ENCODE data around the gene MAGI3.

Gene MAGI3

DNA sequence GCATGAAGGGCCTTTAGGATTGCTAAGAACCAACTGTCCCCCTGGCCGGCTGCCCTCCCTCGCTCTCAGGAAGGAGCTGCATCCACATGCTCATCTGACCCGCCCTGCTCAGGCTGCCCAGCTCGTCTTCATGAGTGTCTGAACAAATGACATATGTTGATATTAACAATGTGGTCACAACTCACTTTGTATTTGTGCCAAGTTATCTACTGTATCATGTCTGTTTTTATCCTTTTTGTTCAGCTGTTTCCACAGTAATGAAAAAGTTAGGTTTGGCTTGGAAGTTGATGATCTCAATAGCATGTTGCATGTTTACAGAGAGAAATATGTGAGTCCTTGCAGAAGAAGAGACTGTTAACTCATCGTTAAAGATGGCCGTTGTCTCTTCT is 293.8 kb downstream of the MAGI3 start:
- no peak overlapping the region for H3K14ac ChIP-seq (ENCODE audit: low read length)
- no peak overlapping the region for H2AK5ac ChIP-seq (ENCODE audit: low read length)
- H3K4me1 ChIP-seq (ENCODE audit: control insufficient read depth in 1 of 2, insufficient read depth in 2 of 2, low read length in 2 of 2): no peaks in the 10 kb centered on the region
- H3K9ac ChIP-seq (ENCODE audit: low read length): no peak overlapping the region
- H2BK12ac ChIP-seq (ENCODE audit: low read length): no peak overlapping the region
- no peaks in the 10 kb centered on the region for H3K27me3 ChIP-seq (ENCODE audit: insufficient read depth, low read length)
- H3K36me3 ChIP-seq (ENCODE audit: control insufficient read depth in 1 of 2, insufficient read depth in 2 of 2, low read length in 2 of 2): peaks cover 3 to 4% of the 10 kb centered on the region in 2 experiments
- no peak overlapping the region for H3K4me2 ChIP-seq (ENCODE audit: low read length)
- no peak overlapping the region for H3K4me3 ChIP-seq (ENCODE audit: low read depth, low read length)
- no CpG with 5 or more reads among the region's 6 CpGs for WGBS (ENCODE audit: extremely low coverage, insufficient coverage, insufficient read length)
- H3K18ac ChIP-seq (ENCODE audit: low read length): no peak overlapping the region
- no peaks in the 10 kb centered on the region for H3K79me1 ChIP-seq (ENCODE audit: low read length)
- no peaks in the 10 kb centered on the region for H3K9me3 ChIP-seq (ENCODE audit: insufficient read depth, low read depth, low read length)
- no peak overlapping the region for H3K23ac ChIP-seq (ENCODE audit: low read length)
- no peaks in the 10 kb centered on the region for H3K79me2 ChIP-seq (ENCODE audit: control insufficient read depth, insufficient read depth, low read length, poor library complexity)
- H2BK120ac ChIP-seq (ENCODE audit: insufficient read depth, low read length, poor library complexity): no peak overlapping the region
- H4K8ac ChIP-seq (ENCODE audit: low read depth, low read length): no peak overlapping the region
- no peak for DNase-seq
- H2BK5ac ChIP-seq (ENCODE audit: low read depth, low read length, poor library complexity): no peak overlapping the region
- H4K12ac ChIP-seq (ENCODE audit: low read depth, low read length): no peak overlapping the region
- H4K91ac ChIP-seq (ENCODE audit: low read depth, low read length): no peak overlapping the region
- no peak overlapping the region for H3K27ac ChIP-seq (ENCODE audit: low read depth, low read length)
- H3K4ac ChIP-seq (ENCODE audit: low read depth, low read length): no peak overlapping the region
- no peak overlapping the region for H2AFZ ChIP-seq (ENCODE audit: insufficient read depth, low read length, poor library complexity)

DNA sequence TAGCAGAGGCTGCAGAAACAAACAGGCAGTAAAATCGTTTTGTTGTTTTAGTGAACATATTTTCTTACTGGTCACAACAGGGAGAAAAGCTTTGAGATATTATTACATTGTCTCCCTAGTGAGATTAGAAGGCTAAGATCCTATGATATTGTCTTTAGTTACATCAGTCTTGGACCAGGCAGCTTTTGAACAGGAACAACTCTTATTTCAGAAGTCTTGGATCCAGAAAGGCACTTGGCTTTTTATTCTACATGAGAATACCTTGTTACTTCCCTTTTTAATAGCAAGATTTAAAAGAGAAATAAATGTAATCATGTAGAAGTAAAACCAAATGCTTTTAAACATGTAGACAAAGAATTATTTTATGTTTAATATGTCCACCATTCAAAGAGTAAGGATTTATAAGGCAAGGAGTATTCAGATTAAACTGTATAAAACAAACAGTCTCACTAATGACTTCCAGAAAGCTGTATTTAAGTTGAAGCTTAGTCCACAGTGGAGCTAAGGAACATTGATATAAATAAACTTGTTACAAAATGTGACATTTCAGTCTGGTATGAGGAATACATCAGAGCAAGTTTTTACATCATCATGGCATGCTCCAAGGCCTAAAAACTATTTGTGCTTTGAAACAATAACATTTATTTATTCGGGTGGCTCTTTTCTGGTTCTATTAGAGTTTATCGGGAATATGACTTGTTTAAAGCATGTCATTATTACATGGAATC is 296.7 kb downstream of the MAGI3 start:
- Histone ChIP-seq H2BK12ac (ENCODE audit: low read length) (no peak overlapping the region), H3K36me3 (ENCODE audit: control insufficient read depth in 1 of 2, insufficient read depth in 2 of 2, low read length in 2 of 2) (peaks cover 4 to 6% of the 10 kb centered on the region in 2 experiments), H3K9ac (ENCODE audit: low read length) (no peak overlapping the region), H3K79me1 (ENCODE audit: low read length) (no peaks in the 10 kb centered on the region), H2BK5ac (ENCODE audit: low read depth, low read length, poor library complexity) (no peak overlapping the region), H3K4me2 (ENCODE audit: low read length) (no peak overlapping the region), H2AK5ac (ENCODE audit: low read length) (no peak overlapping the region), H3K23ac (ENCODE audit: low read length) (no peak overlapping the region), H3K4me3 (ENCODE audit: low read depth, low read length) (no peak overlapping the region), H2AFZ (ENCODE audit: insufficient read depth, low read length, poor library complexity) (no peak overlapping the region), H4K91ac (ENCODE audit: low read depth, low read length) (no peak overlapping the region), H3K4ac (ENCODE audit: low read depth, low read length) (no peak overlapping the region), H3K27me3 (ENCODE audit: insufficient read depth, low read length) (no peaks in the 10 kb centered on the region), H3K4me1 (ENCODE audit: control insufficient read depth in 1 of 2, insufficient read depth in 2 of 2, low read length in 2 of 2) (no peaks in the 10 kb centered on the region), H3K18ac (ENCODE audit: low read length) (no peak overlapping the region), H3K14ac (ENCODE audit: low read length) (no peak overlapping the region), H3K9me3 (ENCODE audit: insufficient read depth, low read depth, low read length) (peaks cover 3% of the 10 kb centered on the region), H4K8ac (ENCODE audit: low read depth, low read length) (no peak overlapping the region), H3K79me2 (ENCODE audit: control insufficient read depth, insufficient read depth, low read length, poor library complexity) (no peaks in the 10 kb centered on the region), H2BK120ac (ENCODE audit: insufficient read depth, low read length, poor library complexity) (no peak overlapping the region), H3K27ac (ENCODE audit: low read depth, low read length) (no peak overlapping the region), H4K12ac (ENCODE audit: low read depth, low read length) (no peak overlapping the region)
- no peak for DNase-seq
- no CpG with 5 or more reads among the region's 3 CpGs for WGBS (ENCODE audit: extremely low coverage, insufficient coverage, insufficient read length)

DNA sequence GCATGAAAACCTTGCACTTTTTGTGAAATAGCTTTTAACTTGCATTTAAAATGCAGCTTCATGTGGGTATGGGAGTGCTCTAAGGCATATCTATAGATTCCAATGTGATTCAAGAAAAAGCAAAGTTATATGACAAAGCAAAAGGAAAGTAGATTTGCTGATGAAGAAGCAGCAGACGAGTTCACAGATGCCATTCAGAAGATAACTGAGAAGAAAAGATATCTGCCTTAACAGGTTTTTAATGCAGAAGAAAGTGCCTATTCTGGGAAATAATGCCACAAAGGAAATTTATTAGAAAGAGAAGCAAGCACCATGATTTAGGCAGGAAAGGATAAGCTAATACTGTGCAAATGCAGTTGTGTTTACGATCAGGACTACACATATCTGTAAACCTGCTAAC is 300.9 kb downstream of the MAGI3 start:
- Histone ChIP-seq H4K91ac (ENCODE audit: low read depth, low read length) (no peak overlapping the region), H3K4me2 (ENCODE audit: low read length) (no peak overlapping the region), H3K4me1 (ENCODE audit: control insufficient read depth in 1 of 2, insufficient read depth in 2 of 2, low read length in 2 of 2) (no peaks in the 10 kb centered on the region), H3K9me3 (ENCODE audit: insufficient read depth, low read depth, low read length) (peaks cover 3% of the 10 kb centered on the region), H3K18ac (ENCODE audit: low read length) (no peak overlapping the region), H3K9ac (ENCODE audit: low read length) (no peak overlapping the region), H2BK12ac (ENCODE audit: low read length) (no peak overlapping the region), H3K36me3 (ENCODE audit: control insufficient read depth in 1 of 2, insufficient read depth in 2 of 2, low read length in 2 of 2) (peaks cover 2% of the 10 kb centered on the region in 2 experiments), H3K27me3 (ENCODE audit: insufficient read depth, low read length) (no peaks in the 10 kb centered on the region), H2BK5ac (ENCODE audit: low read depth, low read length, poor library complexity) (no peak overlapping the region), H3K27ac (ENCODE audit: low read depth, low read length) (no peak overlapping the region), H2AK5ac (ENCODE audit: low read length) (no peak overlapping the region), H4K12ac (ENCODE audit: low read depth, low read length) (no peak overlapping the region), H3K14ac (ENCODE audit: low read length) (no peak overlapping the region), H3K23ac (ENCODE audit: low read length) (no peak overlapping the region), H3K4ac (ENCODE audit: low read depth, low read length) (no peak overlapping the region), H2AFZ (ENCODE audit: insufficient read depth, low read length, poor library complexity) (no peak overlapping the region), H2BK120ac (ENCODE audit: insufficient read depth, low read length, poor library complexity) (no peak overlapping the region), H3K79me1 (ENCODE audit: low read length) (no peaks in the 10 kb centered on the region), H3K4me3 (ENCODE audit: low read depth, low read length) (no peak overlapping the region), H3K79me2 (ENCODE audit: control insufficient read depth, insufficient read depth, low read length, poor library complexity) (no peaks in the 10 kb centered on the region), H4K8ac (ENCODE audit: low read depth, low read length) (no peak overlapping the region)
- no CpG with 5 or more reads among the region's 2 CpGs for WGBS (ENCODE audit: extremely low coverage, insufficient coverage, insufficient read length)
- DNase-seq: no peak

DNA sequence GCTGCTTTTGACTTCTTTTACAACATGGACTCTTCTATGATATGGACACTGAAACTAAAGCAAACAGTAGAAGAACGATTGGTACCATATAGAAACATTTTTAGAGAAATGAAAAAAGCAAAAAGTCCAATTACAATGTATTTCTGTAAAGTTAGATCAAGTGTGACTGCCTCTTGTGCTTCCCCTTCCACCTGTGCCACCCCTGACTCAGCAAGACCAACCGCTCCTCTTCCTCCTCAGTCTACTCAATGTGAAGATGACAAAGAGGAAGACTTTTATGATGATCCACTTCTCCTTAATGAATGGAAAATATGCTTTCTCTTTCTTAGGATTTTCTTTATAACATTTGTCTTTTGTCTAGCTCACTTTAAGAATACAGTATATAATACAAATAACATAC is 302.0 kb downstream of the MAGI3 start:
- DNase-seq: no peak
- peaks cover 3% of the 10 kb centered on the region for H3K9me3 ChIP-seq (ENCODE audit: insufficient read depth, low read depth, low read length)
- H3K27me3 ChIP-seq (ENCODE audit: insufficient read depth, low read length): no peaks in the 10 kb centered on the region
- no peak overlapping the region for H3K23ac ChIP-seq (ENCODE audit: low read length)
- H2BK12ac ChIP-seq (ENCODE audit: low read length): no peak overlapping the region
- WGBS (ENCODE audit: extremely low coverage, insufficient coverage, insufficient read length): no CpG with 5 or more reads among the region's 2 CpGs
- H3K18ac ChIP-seq (ENCODE audit: low read length): no peak overlapping the region
- H3K9ac ChIP-seq (ENCODE audit: low read length): no peak overlapping the region
- H2AFZ ChIP-seq (ENCODE audit: insufficient read depth, low read length, poor library complexity): no peak overlapping the region
- no peak overlapping the region for H4K8ac ChIP-seq (ENCODE audit: low read depth, low read length)
- H2BK5ac ChIP-seq (ENCODE audit: low read depth, low read length, poor library complexity): no peak overlapping the region
- H2BK120ac ChIP-seq (ENCODE audit: insufficient read depth, low read length, poor library complexity): no peak overlapping the region
- H3K27ac ChIP-seq (ENCODE audit: low read depth, low read length): no peak overlapping the region
- no peaks in the 10 kb centered on the region for H3K79me2 ChIP-seq (ENCODE audit: control insufficient read depth, insufficient read depth, low read length, poor library complexity)
- H3K14ac ChIP-seq (ENCODE audit: low read length): no peak overlapping the region
- no peak overlapping the region for H3K4me2 ChIP-seq (ENCODE audit: low read length)
- no peak overlapping the region for H3K4me3 ChIP-seq (ENCODE audit: low read depth, low read length)
- no peak overlapping the region for H3K4ac ChIP-seq (ENCODE audit: low read depth, low read length)
- peaks cover 2 to 3% of the 10 kb centered on the region in 2 experiments for H3K36me3 ChIP-seq (ENCODE audit: control insufficient read depth in 1 of 2, insufficient read depth in 2 of 2, low read length in 2 of 2)
- H3K79me1 ChIP-seq (ENCODE audit: low read length): no peaks in the 10 kb centered on the region
- no peak overlapping the region for H4K12ac ChIP-seq (ENCODE audit: low read depth, low read length)
- H3K4me1 ChIP-seq (ENCODE audit: control insufficient read depth in 1 of 2, insufficient read depth in 2 of 2, low read length in 2 of 2): no peaks in the 10 kb centered on the region
- H2AK5ac ChIP-seq (ENCODE audit: low read length): no peak overlapping the region
- H4K91ac ChIP-seq (ENCODE audit: low read depth, low read length): no peak overlapping the region

Data from trophoblast cell (in vitro differentiated cells and primary cell).